ENCODE results near the gene HTR4.
"Not testable (repeated sequence)": the region's sequence is repeated elsewhere in the genome, so short reads cannot be mapped to it uniquely, and the experiment has no call there.

The HTR4 gene

GRCh38 chr5:148653836-148654781, at the start of gene HTR4:
Gene HTR4 (minus strand): TSS chr5:148654527. CDS start chr5:148637014, 17,513 bp downstream.
- DNase-seq, result no peak

GRCh38 chr5:148702019-148702596, 47.8 kb upstream of the HTR4 start:
- DNase-seq, result no peak

- no peak for DNase-seq
Measured at GRCh38 chr5:148699028-148699427, 44.7 kb upstream of the HTR4 start.

GRCh38 chr5:148697809-148698196, 43.5 kb upstream of the HTR4 start:
- DNase-seq, result no peak

GRCh38 chr5:148697180-148697808, 43.0 kb upstream of the HTR4 start:
- no peak for DNase-seq

- DNase-seq, result no peak
Measured at GRCh38 chr5:148696187-148697036, 42.1 kb upstream of the HTR4 start.

- no peak for DNase-seq
Measured at GRCh38 chr5:148690945-148691344, 36.6 kb upstream of the HTR4 start.

GRCh38 chr5:148688787-148689186, 34.5 kb upstream of the HTR4 start:
- no peak for DNase-seq

- no peak for DNase-seq
Measured at GRCh38 chr5:148687871-148688270, 33.5 kb upstream of the HTR4 start.

- peak; percentile 7 for DNase-seq
Measured at GRCh38 chr5:148687427-148687826, 33.1 kb upstream of the HTR4 start.

- DNase-seq, result no peak
Measured at GRCh38 chr5:148686660-148687059, 32.3 kb upstream of the HTR4 start.

GRCh38 chr5:148685520-148686134, 31.3 kb upstream of the HTR4 start:
- DNase-seq, result no peak

GRCh38 chr5:148684528-148684927, 30.2 kb upstream of the HTR4 start:
- DNase-seq, result no peak

- no peak for DNase-seq
Measured at GRCh38 chr5:148683651-148684050, 29.3 kb upstream of the HTR4 start.

- DNase-seq, result no peak
Measured at GRCh38 chr5:148682058-148683026, 28.0 kb upstream of the HTR4 start.

GRCh38 chr5:148681157-148682057, 27.1 kb upstream of the HTR4 start:
- no peak for DNase-seq

- DNase-seq, result not testable (repeated sequence)
Measured at GRCh38 chr5:148673704-148674103, 19.4 kb upstream of the HTR4 start.

GRCh38 chr5:148666353-148666752, 12.0 kb upstream of the HTR4 start:
- DNase-seq, result no peak

GRCh38 chr5:148665431-148665830, 11.1 kb upstream of the HTR4 start:
- DNase-seq, result no peak

GRCh38 chr5:148663509-148663908, 9.2 kb upstream of the HTR4 start:
- DNase-seq, result no peak
